CD4-positive, alpha-beta T cell treated with Interleukin-15 for 1 hour (primary cell): Measurements from ENCODE around the gene MMP23B.
"Not testable (repeated sequence)": the region's sequence is repeated elsewhere in the genome, so short reads cannot be mapped to it uniquely, and the experiment has no call there.

Experiments
- DNase-seq: peaks from one replicate; pipeline ENCODE4 v3.0.0-alpha.2; 2020

The MMP23B gene

GRCh38 chr1:1631782-1632420, at the start of gene MMP23B:
TSS of gene MMP23B (plus strand) at chr1:1632173. CDS start at chr1:1632219, 46 bp downstream.
- DNase-seq = peak; percentile 16

- no peak for DNase-seq
Observed at GRCh38 chr1:1582585-1583346, 49.2 kb upstream of the MMP23B start.

GRCh38 chr1:1583347-1584010, 48.5 kb upstream of the MMP23B start:
- no peak for DNase-seq

- no peak for DNase-seq
Observed at GRCh38 chr1:1591452-1591851, 40.5 kb upstream of the MMP23B start.

GRCh38 chr1:1593834-1594601, 38.0 kb upstream of the MMP23B start:
- no peak for DNase-seq

GRCh38 chr1:1594602-1595260, 37.2 kb upstream of the MMP23B start:
- DNase-seq = no peak

- DNase-seq = not testable (repeated sequence)
Observed at GRCh38 chr1:1595341-1595740, 36.6 kb upstream of the MMP23B start.

GRCh38 chr1:1596493-1597274, 35.3 kb upstream of the MMP23B start:
- no peak for DNase-seq

GRCh38 chr1:1597275-1597930, 34.6 kb upstream of the MMP23B start:
- no peak for DNase-seq

GRCh38 chr1:1598051-1598719, 33.8 kb upstream of the MMP23B start:
- no peak for DNase-seq

GRCh38 chr1:1598720-1599029, 33.3 kb upstream of the MMP23B start:
- DNase-seq = no peak

- peak; percentile 23 for DNase-seq
Observed at GRCh38 chr1:1599030-1599934, 32.7 kb upstream of the MMP23B start.

GRCh38 chr1:1599935-1600860, 31.8 kb upstream of the MMP23B start, which contains the start of gene FNDC10:
TSS of gene FNDC10 (minus strand) at chr1:1600135. CDS start at chr1:1600015, 120 bp downstream.
- no peak for DNase-seq

- no peak for DNase-seq
Observed at GRCh38 chr1:1600861-1601563, 31.0 kb upstream of the MMP23B start.

- no peak for DNase-seq
Observed at GRCh38 chr1:1601564-1602303, 30.2 kb upstream of the MMP23B start.

- no peak for DNase-seq
Observed at GRCh38 chr1:1602304-1602967, 29.5 kb upstream of the MMP23B start.
